Measurements from ENCODE around the gene CXCL12. TPM values are rescaled to one million over a fixed set of nuclear protein-coding genes. Genes with fewer than 3 reads are reported as not detected.

The CXCL12 gene
- total RNA-seq, 1 experiment from 2014 or later: 0.82 TPM

GRCh38 chr10:44391981-44392380 is 7.1 kb upstream of the CXCL12 start:
- no peaks in the 10 kb centered on the region for H3K36me3 ChIP-seq (ENCODE audit: control insufficient read depth, insufficient read depth, low read length)
- H3K4me3 ChIP-seq (ENCODE audit: low read depth in 2 of 2, low read length in 2 of 2): no peak overlapping the region
- no peak overlapping the region for H3K27ac ChIP-seq (ENCODE audit: low read length)
- no peaks in the 10 kb centered on the region for H3K4me1 ChIP-seq (ENCODE audit: control insufficient read depth, insufficient read depth, low read length)
- ATAC-seq (no peak), DNase-seq (ENCODE audit: low read depth, low spot score) (no peak)
- TF ChIP-seq CTCF (IDR thresholded peaks at IDR 0.05) (no peak), SIN3A (IDR thresholded peaks at IDR 0.05; ENCODE audit: borderline replicate concordance, insufficient read depth, low read depth, low read length) (no peak), REST (IDR thresholded peaks at IDR 0.05; ENCODE audit: insufficient read depth in 1 of 2, low read depth in 2 of 2, low read length in 1 of 2) (no peak), POLR2AphosphoS5 (IDR thresholded peaks at IDR 0.05; ENCODE audit: low read depth, low read length) (no peak), TCF7L2 (IDR thresholded peaks at IDR 0.05; ENCODE audit: low read depth, low read length) (no peak)
- CTCF ChIA-PET: no interaction called here
- no peaks in the 10 kb centered on the region for H3K9me3 ChIP-seq (ENCODE audit: control insufficient read depth, insufficient read depth, low read depth, low read length)
- intact Hi-C loops (cut with micrococcal nuclease; ENCODE audit: unreplicated experiment) (no loop called here), in situ Hi-C loops (cut with HindIII; ENCODE audit: low pct_unique_long_range_greater_than_20kb, low sequenced_read_pairs) (no loop called here)
- POLR2A ChIA-PET: no interaction called here
- no TSS peak for BruUV-seq (replicated peaks)
- H3K27me3 ChIP-seq (ENCODE audit: control insufficient read depth, insufficient read depth, low read length): peaks cover 2% of the 10 kb centered on the region; the same call in 1 of the 2 replicates

GRCh38 chr10:44390585-44391072 is 5.7 kb upstream of the CXCL12 start:
- POLR2A ChIA-PET: no interaction called here
- DNase-seq (ENCODE audit: low read depth, low spot score) (no peak), ATAC-seq (no peak)
- no peak overlapping the region for H3K4me3 ChIP-seq (ENCODE audit: low read depth in 2 of 2, low read length in 2 of 2)
- intact Hi-C loops (cut with micrococcal nuclease; ENCODE audit: unreplicated experiment): no loop called here
- TF ChIP-seq TCF7L2 (IDR thresholded peaks at IDR 0.05; ENCODE audit: low read depth, low read length): no peak
- no peak for TF ChIP-seq CTCF (IDR thresholded peaks at IDR 0.05)
- no peak for TF ChIP-seq SIN3A (IDR thresholded peaks at IDR 0.05; ENCODE audit: borderline replicate concordance, insufficient read depth, low read depth, low read length)
- no peak for TF ChIP-seq REST (IDR thresholded peaks at IDR 0.05; ENCODE audit: insufficient read depth in 1 of 2, low read depth in 2 of 2, low read length in 1 of 2)
- TF ChIP-seq POLR2AphosphoS5 (IDR thresholded peaks at IDR 0.05; ENCODE audit: low read depth, low read length): no peak
- peaks cover 6% of the 10 kb centered on the region; the same call in 1 of the 2 replicates for H3K27me3 ChIP-seq (ENCODE audit: control insufficient read depth, insufficient read depth, low read length)
- in situ Hi-C loops (cut with HindIII; ENCODE audit: low pct_unique_long_range_greater_than_20kb, low sequenced_read_pairs): no loop called here
- H3K4me1 ChIP-seq (ENCODE audit: control insufficient read depth, insufficient read depth, low read length): no peaks in the 10 kb centered on the region
- no peaks in the 10 kb centered on the region for H3K36me3 ChIP-seq (ENCODE audit: control insufficient read depth, insufficient read depth, low read length)
- no peaks in the 10 kb centered on the region for H3K9me3 ChIP-seq (ENCODE audit: control insufficient read depth, insufficient read depth, low read depth, low read length)
- no TSS peak for BruUV-seq (replicated peaks)
- CTCF ChIA-PET: no interaction called here
- H3K27ac ChIP-seq (ENCODE audit: low read length): no peak overlapping the region
